ENCODE measurements around the gene AARS2.

The AARS2 gene

DNA sequence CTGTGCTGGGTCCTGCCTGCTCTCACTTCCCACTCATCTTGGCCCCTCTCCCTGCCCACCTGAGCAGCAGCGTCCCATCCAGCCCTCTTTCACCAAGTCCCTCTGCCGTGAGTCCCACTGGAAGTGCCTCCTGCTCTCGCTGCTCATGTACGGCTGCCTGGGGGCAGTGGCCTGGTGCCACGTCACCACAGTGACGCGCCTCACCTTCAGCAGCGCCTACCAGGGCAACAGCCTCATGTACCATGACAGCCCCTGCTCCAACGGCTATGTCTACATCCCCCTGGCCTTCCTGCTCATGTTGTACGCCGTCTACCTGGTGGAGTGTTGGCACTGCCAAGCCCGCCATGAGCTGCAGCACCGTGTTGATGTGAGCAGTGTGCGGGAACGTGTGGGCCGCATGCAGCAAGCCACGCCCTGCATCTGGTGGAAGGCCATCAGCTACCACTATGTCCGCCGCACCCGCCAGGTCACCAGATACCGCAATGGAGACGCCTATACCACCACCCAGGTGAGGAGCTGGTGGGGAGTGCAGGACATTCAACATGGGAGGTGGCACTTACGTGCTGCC is 40.1 kb downstream of the AARS2 start:
- DNase-seq = no peak

DNA sequence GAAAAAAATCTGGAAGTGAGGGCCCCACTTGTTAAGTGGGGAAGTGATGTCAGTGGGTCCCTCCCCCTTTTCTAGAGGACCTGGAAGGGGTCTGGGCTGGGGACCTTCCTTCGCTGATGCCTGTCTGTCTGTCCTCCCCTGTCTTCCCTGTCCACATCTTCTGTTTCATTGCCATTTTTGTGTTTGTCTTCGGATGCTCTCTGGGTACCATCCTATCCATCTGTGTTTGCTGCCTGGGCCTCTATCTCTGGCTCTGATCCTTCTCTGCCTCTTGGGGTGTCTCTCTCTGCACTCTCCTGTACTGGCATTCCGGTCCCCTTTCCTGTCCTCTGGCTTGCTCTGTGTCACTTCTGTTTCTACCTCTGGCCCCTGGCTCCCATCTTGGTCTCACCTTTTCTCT is 40.6 kb downstream of the AARS2 start:
- no peak for DNase-seq

- DNase-seq = no peak
Observed at GRCh38 chr6:44271914-44272313, 41.2 kb downstream of the AARS2 start.

DNA sequence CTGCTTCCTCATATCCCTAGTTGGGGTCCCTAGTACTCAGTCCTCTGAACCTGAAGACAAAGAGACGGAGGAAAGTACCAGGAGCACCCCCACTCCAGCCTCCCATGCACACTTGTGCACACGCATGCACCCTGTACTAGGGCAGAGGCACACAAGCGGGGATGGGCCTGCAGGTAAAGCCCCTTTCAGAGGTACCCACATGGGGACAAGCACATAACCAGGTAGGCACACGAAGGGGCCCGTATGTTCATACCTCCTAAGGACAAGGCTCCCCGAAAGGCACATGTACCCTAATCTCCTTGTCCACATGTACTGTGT is 41.8 kb downstream of the AARS2 start:
- DNase-seq = no peak

- no peak for DNase-seq
Observed at GRCh38 chr6:44270526-44271405, 42.4 kb downstream of the AARS2 start.

- no peak for DNase-seq
Observed at GRCh38 chr6:44269921-44270525, 43.1 kb downstream of the AARS2 start, which contains the start of gene TMEM151B. Gene TMEM151B (plus strand): TSS chr6:44270450. CDS start chr6:44270743, 293 bp downstream.

- no peak for DNase-seq
Observed at GRCh38 chr6:44269178-44269920, 43.8 kb downstream of the AARS2 start.

DNA sequence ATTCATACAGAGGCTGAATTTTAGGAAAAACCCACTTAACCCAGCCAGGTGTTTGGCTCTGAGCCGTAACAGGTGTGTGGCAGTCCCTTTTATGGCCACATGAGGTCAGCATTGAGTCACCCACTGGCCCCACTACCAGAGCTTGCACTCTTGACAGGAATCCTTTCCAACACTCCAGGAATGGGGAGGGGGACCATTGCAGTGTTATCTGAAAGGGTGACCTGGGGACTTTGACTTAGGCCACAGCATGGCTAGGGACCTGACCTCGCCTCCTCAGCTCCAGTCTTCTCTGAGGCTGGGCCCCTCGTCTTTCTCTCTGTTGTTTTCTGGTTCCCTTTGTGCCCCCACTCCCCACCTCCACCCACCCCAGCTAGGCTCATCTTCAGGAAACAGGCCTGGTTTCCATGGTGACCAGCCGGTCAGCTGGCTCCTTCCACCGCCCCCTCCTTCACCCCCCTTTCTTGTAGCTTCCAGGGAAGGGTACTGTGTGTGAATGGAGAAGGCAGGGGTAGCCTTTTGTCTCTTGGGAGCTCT is 45.0 kb downstream of the AARS2 start:
- peak; percentile 20 for DNase-seq

DNA sequence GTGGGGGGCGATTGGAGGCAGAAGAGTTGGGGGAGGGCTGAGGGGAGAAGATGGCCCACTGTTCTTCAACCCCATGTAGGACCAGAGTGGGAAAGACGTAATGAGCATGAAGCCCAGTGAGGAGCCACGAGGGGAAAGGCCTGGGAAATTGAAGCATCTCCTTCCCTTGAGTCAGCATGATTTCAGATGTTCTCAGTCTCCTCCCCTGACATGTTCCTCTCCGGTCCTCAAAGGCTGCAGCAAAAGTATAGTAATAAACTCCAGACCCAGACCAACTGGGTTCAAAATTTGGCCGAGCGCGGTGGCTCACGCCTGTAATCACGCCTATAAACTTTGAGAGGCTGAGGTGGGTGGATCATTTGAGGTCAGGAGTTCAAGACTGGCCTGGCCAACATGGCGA is 45.9 kb downstream of the AARS2 start:
- no peak for DNase-seq

- DNase-seq = no peak
Observed at GRCh38 chr6:44266347-44266746, 46.8 kb downstream of the AARS2 start.

DNA sequence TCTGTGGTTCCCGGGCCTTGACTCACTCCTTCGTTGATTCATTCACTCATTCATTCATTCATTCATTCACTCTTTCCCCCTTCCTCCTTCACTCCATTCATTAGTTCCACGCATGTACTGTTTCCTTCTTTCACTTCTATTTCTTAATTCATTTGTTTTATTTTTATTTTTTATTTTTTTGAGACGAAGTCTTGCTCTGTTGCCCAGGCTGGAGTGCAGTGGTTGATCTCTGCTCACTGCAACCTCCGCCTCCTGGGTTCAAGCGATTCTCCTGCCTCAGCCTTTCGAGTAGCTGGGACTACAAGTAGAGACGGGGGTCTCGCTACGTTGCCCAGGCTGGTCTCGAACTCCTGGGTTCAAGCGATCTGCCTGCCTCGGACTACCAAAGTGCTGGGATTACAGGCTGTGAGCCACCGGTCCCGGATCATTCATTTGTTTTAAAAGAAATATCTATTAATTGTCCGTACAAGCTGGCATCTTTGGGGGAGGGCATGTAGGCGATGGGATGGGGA is 47.4 kb downstream of the AARS2 start:
- no peak for DNase-seq

- DNase-seq = peak; percentile 11
Observed at GRCh38 chr6:44265007-44265721, 48.0 kb downstream of the AARS2 start, which contains the start of gene NFKBIE. Gene NFKBIE (minus strand): TSS chr6:44265551. CDS start chr6:44265346, 205 bp downstream.

DNA sequence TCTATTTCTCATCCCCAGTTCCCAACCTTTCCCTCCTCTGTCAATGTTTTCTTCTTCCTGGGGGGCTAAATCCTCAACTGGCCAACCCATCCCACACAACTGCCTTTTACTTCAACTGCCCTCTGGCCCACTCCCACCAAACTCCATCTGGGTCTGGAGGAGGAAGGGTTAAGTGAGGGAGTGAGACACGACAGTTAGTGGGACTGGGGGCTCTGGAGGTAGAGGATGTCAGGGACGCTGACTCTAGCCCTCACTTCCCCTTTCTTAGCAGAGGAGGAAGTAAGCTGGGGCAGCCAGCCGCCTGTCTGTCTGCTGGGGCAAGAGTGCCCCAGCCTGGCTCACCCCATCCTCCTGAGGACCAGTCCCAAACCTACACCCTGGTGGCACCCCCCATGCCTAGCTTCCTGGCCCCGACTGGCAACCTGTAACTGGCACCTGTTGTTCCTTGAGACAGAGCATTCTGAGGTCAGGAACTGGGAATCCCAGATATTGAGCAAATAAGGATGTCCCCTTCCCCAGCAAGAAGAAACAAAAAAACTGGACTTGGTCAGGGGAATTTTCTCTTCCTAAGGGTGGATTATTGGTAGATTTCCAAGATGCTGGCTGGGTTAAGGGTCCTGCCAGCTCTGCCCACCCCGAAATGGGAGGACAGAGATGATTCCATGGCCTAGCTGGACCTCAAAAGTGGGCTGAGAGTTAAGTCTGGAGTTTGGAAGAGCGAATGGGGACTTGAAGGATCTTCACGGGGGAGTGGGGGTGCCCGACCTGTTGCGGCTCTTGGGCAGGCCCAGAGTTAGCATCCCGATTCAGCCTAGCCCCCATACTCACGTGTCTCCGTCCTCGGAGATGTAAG is 48.8 kb downstream of the AARS2 start:
- DNase-seq = no peak

GRCh38 chr6:44263354-44264100 is 49.6 kb downstream of the AARS2 start:
- DNase-seq = no peak

DNA sequence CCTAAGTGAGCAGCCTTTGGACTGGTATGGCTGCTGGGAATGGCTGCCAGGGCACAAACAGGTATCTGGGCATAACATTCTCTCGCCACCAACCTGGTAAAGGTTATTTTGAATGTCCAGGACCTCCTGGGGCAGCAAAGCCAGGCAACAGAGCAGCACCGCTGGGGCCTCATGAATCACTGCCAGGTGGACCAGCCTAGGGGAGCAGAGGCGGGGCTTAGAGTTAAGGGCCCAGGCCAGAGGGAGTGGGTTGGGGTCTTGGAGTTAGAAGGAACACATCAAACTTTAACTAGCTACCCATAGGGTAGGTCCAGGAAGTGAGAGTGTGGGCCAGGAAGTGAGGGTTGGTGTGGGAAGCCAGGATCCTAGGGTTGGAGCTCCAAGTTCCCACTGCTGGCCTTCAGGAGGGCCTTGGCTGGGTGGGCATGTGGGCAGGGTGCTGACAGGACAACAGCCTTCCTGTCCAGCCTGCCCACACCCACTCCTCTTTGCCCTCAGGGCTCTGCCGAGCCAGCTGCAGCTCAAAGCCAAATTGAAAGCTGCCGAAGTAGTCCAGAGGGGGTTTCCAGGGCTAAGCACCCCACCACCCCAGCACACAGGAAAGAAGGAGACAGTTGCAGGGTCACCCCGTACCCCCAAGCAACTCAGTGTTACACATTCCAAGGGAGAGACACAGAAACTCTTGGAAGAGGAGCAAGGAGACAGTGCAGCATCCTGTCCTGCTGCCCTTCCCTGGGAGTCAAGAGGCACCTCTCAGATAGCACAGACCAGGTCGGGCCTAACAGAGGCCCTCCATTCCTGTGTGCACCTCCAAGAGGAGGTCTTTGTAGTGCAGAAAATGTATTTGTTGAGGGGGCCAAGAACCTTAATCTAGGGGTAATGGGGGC is 50.4 kb downstream of the AARS2 start:
- no peak for DNase-seq

- DNase-seq = no peak
Observed at GRCh38 chr6:44261581-44261980, 51.6 kb downstream of the AARS2 start.

- DNase-seq = no peak
Observed at GRCh38 chr6:44260451-44261297, 52.5 kb downstream of the AARS2 start.

DNA sequence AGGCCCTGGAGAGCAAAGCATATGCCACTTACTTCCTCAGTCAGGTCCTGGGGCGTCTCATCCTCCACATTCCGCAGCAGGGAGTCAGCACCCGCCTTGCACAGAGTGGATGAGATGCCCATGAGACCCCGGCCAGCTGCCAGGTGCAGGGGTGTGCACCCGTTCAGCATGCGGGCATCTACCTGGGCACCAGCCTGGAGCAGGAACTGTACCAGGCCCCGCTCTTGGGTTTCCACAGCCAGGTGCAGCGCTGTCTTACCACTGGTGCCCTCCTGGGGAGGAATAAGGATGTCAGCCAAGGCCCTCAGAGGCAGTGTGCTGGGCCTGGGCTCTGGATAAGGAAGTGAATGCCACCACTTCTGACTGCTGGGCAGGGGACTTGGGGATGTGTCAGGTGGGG is 53.1 kb downstream of the AARS2 start:
- no peak for DNase-seq

Measured in NCI-H2081 treated with DMSO at 0.1 percent for 48 hours (cell line).